Immature natural killer cell (primary cell): ENCODE measurements around the gene POLRMT. TPM values are rescaled to one million over a fixed set of nuclear protein-coding genes. Genes with fewer than 3 reads are reported as not detected.

Experiments
- DNase-seq, 3 donors: peaks; one replicate each; pipeline ENCODE4 v3.0.0; 2022; ENCODE audit warnings: mixed read lengths in 1 of 3
- H3K27ac Mint-ChIP-seq, 6 donors: one replicate each; pipeline ENCODE4 v1.8.0; 2020; ENCODE audit warnings: mixed read lengths in 6 of 6, mild to moderate bottlenecking in 5 of 6, inconsistent platforms in 4 of 6, moderate library complexity in 3 of 6
- H3K27me3 Mint-ChIP-seq, 3 donors: one replicate each; pipeline ENCODE4 v1.8.0; 2020 to 2021; ENCODE audit warnings: low read depth in 3 of 3, mild to moderate bottlenecking in 3 of 3, mixed read lengths in 3 of 3, moderate library complexity in 3 of 3, inconsistent platforms in 1 of 3
- H3K36me3 Mint-ChIP-seq, 3 donors: one replicate each; pipeline ENCODE4 v1.8.0; 2020; ENCODE audit warnings: mixed read lengths in 3 of 3, inconsistent platforms in 2 of 3, mild to moderate bottlenecking in 2 of 3
- H3K4me1 Mint-ChIP-seq, 2 donors: one replicate each; pipeline ENCODE4 v1.8.0; 2020; ENCODE audit warnings: inconsistent platforms in 2 of 2, mild to moderate bottlenecking in 2 of 2, mixed read lengths in 2 of 2, moderate library complexity in 1 of 2
- H3K4me3 Mint-ChIP-seq, 5 donors: one replicate each; pipeline ENCODE4 v1.8.0; 2020; ENCODE audit warnings: mild to moderate bottlenecking in 5 of 5, mixed read lengths in 5 of 5, inconsistent platforms in 3 of 5, moderate library complexity in 3 of 5
- H3K9me3 Mint-ChIP-seq, 6 donors: one replicate each; pipeline ENCODE4 v1.8.0; 2020; ENCODE audit warnings: mild to moderate bottlenecking in 6 of 6, mixed read lengths in 6 of 6, inconsistent platforms in 4 of 6, moderate library complexity in 3 of 6
- polyA plus RNA-seq, 3 donors: library from polyadenylated mRNA; unstranded; fragments of 300-500 nt; fragmentation: Illumina TruSeq; gene quantifications; one replicate each; pipeline ENCODE4 v1.2.3, GENCODE V29; 2021

Gene POLRMT
- polyA plus RNA-seq, 3 donors from 2014 or later = 26.6 to 38.1 (median 37.5) TPM

DNA sequence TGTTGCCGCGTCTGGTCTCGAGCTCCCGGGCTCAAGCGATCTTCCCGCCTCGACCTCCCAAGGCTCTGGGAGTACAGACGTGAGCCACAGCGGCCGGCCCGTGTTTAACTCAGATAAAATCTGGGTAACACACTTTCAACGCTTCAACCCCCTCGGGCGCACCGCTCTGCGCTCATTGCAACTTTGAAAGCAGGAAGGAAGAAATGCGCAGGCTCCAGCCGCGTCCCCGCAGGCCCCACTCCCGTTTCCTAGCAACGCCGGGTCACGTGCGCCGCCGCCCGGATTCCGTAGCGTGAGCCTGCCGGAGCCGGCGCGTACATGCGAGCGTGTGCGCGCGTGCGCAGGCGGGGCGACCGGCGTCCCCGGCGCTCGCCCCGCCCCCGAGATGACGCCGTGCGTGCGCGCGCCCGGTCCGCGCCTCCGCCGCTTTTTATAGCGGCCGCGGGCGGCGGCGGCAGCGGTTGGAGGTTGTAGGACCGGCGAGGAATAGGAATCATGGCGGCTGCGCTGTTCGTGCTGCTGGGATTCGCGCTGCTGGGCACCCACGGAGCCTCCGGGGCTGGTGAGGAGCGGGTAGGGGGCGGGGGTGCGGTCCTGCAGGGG, 61.1 kb downstream of the POLRMT start, which contains the start of gene BSG:
TSS of gene BSG (plus strand) at position 457 of the 603 bp plus-strand sequence. CDS start at position 496, 39 bp downstream.
- Mint-ChIP-seq H3K4me3 (peak within 1 kb of the TSS; percentile 89 to 97 (median 91)), H3K27me3 (peaks cover 22 to 33% (median 26%) of the 10 kb centered on the region in 3 donors), H3K36me3 (no peaks in the 10 kb centered on the region), H3K9me3 (no peaks in the 10 kb centered on the region), H3K27ac (peak within 1 kb of the TSS; percentile 96 to 99 (median 97)), H3K4me1 (peaks cover 40 to 48% of the 10 kb centered on the region in 2 donors)
- peak; percentile 99 for DNase-seq

DNA sequence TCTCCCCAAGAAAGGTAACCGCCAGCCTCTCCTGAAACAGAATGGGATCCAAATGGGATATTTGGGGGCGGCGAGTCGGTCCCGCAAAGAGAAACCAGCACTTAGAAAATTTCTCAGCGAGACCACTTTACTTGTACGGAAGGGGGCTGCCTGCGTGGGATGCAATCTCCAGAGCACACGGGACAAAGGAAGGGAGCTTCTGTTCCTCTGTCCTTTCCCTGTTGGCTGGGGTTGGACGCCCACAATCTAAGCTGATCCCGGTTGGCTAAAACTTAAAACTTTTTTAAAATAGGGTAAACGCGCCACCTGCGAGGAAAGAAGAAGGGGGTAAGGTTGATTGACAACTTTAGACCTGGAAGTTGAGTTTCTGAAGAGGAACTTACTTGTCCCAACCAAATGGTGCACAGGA, 61.8 kb downstream of the POLRMT start:
- H3K4me1 Mint-ChIP-seq = peaks cover 38 to 42% of the 10 kb centered on the region in 2 donors
- H3K4me3 Mint-ChIP-seq = peak overlapping the region; percentile 89 to 97 (median 91)
- peak in 1 of 3 donors; percentile 26 for DNase-seq
- no peaks in the 10 kb centered on the region for H3K36me3 Mint-ChIP-seq
- peaks cover 24 to 33% (median 26%) of the 10 kb centered on the region in 3 donors for H3K27me3 Mint-ChIP-seq
- no peaks in the 10 kb centered on the region for H3K9me3 Mint-ChIP-seq
- peak overlapping the region; percentile 96 to 99 (median 97) for H3K27ac Mint-ChIP-seq

GRCh38 chr19:570937-571565, 62.3 kb downstream of the POLRMT start:
- peaks cover 37 to 40% of the 10 kb centered on the region in 2 donors for H3K4me1 Mint-ChIP-seq
- H3K27me3 Mint-ChIP-seq = peaks cover 24 to 33% (median 26%) of the 10 kb centered on the region in 3 donors
- peak overlapping the region; percentile 89 to 97 (median 91) for H3K4me3 Mint-ChIP-seq
- no peaks in the 10 kb centered on the region for H3K9me3 Mint-ChIP-seq
- no peaks in the 10 kb centered on the region for H3K36me3 Mint-ChIP-seq
- peak overlapping the region; percentile 96 to 99 (median 97) for H3K27ac Mint-ChIP-seq
- peak; percentile 50 to 67 (median 54) for DNase-seq

- peak overlapping the region in 4 of 5 donors; percentile 64 to 84 (median 76) for H3K4me3 Mint-ChIP-seq
- H3K4me1 Mint-ChIP-seq = peaks cover 36 to 40% of the 10 kb centered on the region in 2 donors
- no peak for DNase-seq
- peaks cover 24 to 35% (median 26%) of the 10 kb centered on the region in 3 donors for H3K27me3 Mint-ChIP-seq
- H3K27ac Mint-ChIP-seq = peak overlapping the region in 4 of 6 donors; percentile 86 to 93 (median 90)
- no peaks in the 10 kb centered on the region for H3K9me3 Mint-ChIP-seq
- no peaks in the 10 kb centered on the region for H3K36me3 Mint-ChIP-seq
Measured at GRCh38 chr19:570251-570686, 63.1 kb downstream of the POLRMT start.

- Mint-ChIP-seq H3K4me3 (peak overlapping the region in 1 of 5 donors; percentile 5), H3K36me3 (peaks cover 0 to 2% (median 0%) of the 10 kb centered on the region in 3 donors)
Measured at GRCh38 chr19:567296-567900, 65.9 kb downstream of the POLRMT start.

More at GRCh38 chr19:567296-567900, 65.9 kb downstream of the POLRMT start:
- H3K27ac Mint-ChIP-seq = no peak overlapping the region
- no peaks in the 10 kb centered on the region for H3K9me3 Mint-ChIP-seq
- peaks cover 26 to 32% (median 27%) of the 10 kb centered on the region in 3 donors for H3K27me3 Mint-ChIP-seq
- DNase-seq = no peak
- peaks cover 15 to 23% of the 10 kb centered on the region in 2 donors for H3K4me1 Mint-ChIP-seq

Other genes starting within 250 kb of the POLRMT start
- gene C2CD4C, start 224.4 kb downstream of the POLRMT start, polyA plus RNA-seq = not detected
- not detected for gene SHC2, start 172.5 kb downstream of the POLRMT start, polyA plus RNA-seq
- under 1 TPM in 1 of 3 donors, not detected in 2; 0.30 TPM for gene MADCAM1, start 137.1 kb downstream of the POLRMT start, polyA plus RNA-seq
- 10 to 100 TPM; 28.8 to 63.6 (median 37.0) TPM for gene TPGS1, start 126.0 kb downstream of the POLRMT start, polyA plus RNA-seq
- gene CDC34, start 101.8 kb downstream of the POLRMT start, polyA plus RNA-seq = 10 to 100 TPM; 40.6 to 57.7 (median 48.5) TPM
- 100 to 1,000 TPM; 584 to 982 (median 652) TPM for gene GZMM, start 89.5 kb downstream of the POLRMT start, polyA plus RNA-seq
- gene BSG, start 60.9 kb downstream of the POLRMT start, polyA plus RNA-seq = 100 to 1,000 TPM; 513 to 682 (median 576) TPM
- not detected for gene HCN2, start 43.7 kb downstream of the POLRMT start, polyA plus RNA-seq
- gene FGF22, start 6.3 kb upstream of the POLRMT start, polyA plus RNA-seq = under 1 TPM in 1 of 3 donors, not detected in 2; 0.54 TPM
- 100 to 1,000 TPM in 1 of 3 donors, 10 to 100 TPM in 2; 78.7 to 119 (median 94.4) TPM for gene RNF126, start 29.7 kb upstream of the POLRMT start, polyA plus RNA-seq
- 1 to 10 TPM in 2 of 3 donors, not detected in 1; 1.4 to 2.6 TPM for gene FSTL3, start 42.9 kb upstream of the POLRMT start, polyA plus RNA-seq
- gene PRSS57, start 61.9 kb upstream of the POLRMT start, polyA plus RNA-seq = 10 to 100 TPM in 1 of 3 donors, 1 to 10 TPM in 2; 5.8 to 41.4 (median 6.3) TPM
- not detected for gene PALM, start 75.4 kb upstream of the POLRMT start, polyA plus RNA-seq
- gene MISP, start 117.6 kb upstream of the POLRMT start, polyA plus RNA-seq = not detected
- 100 to 1,000 TPM in 1 of 3 donors, 10 to 100 TPM in 2; 70.0 to 185 (median 87.8) TPM for gene PTBP1, start 163.9 kb upstream of the POLRMT start, polyA plus RNA-seq
- not detected for gene PLPPR3, start 188.4 kb upstream of the POLRMT start, polyA plus RNA-seq
- not detected for gene AZU1, start 194.3 kb upstream of the POLRMT start, polyA plus RNA-seq
- not detected for gene PRTN3, start 207.5 kb upstream of the POLRMT start, polyA plus RNA-seq
- not detected for gene ELANE, start 218.8 kb upstream of the POLRMT start, polyA plus RNA-seq
- 1 to 10 TPM; 1.5 to 4.1 (median 3.6) TPM for gene CFD, start 226.1 kb upstream of the POLRMT start, polyA plus RNA-seq